Activated T-helper 1 cell treated with anti-CD3 and anti-CD28 coated beads, Interleukin-12 subunit alpha, Interleukin-12 subunit beta, Interleukin-2, Interleukin-4 antibody, amounts not matched to agents 30 ng/mL and 10 ng/mL and 1 ng/mL, durations not matched to agents 14 hours and 24 hours and 36 hours (primary cell): ENCODE data around the gene CACNA1D. TPM values are rescaled to one million over a fixed set of nuclear protein-coding genes. Genes with fewer than 3 reads are reported as not detected.
A peak's percentile ranks its signal among the peaks of the same experiment; 100 is the strongest.

ENCODE experiments used
- DNase-seq: peaks from one replicate; pipeline ENCODE4 v3.0.0; 2021; ENCODE audit warnings: low spot score
- H3K27ac Mint-ChIP-seq: one replicate; pipeline ENCODE4 v1.8.0; 2021; ENCODE audit warnings: mild to moderate bottlenecking, mixed read lengths
- H3K27me3 Mint-ChIP-seq: one replicate; pipeline ENCODE4 v1.8.0; 2022; ENCODE audit warnings: mild to moderate bottlenecking, moderate library complexity, mixed read lengths; ENCODE audit not compliant: insufficient read depth
- H3K36me3 Mint-ChIP-seq: one replicate; pipeline ENCODE4 v1.8.0; 2021; ENCODE audit warnings: low read depth, mixed read lengths
- H3K4me1 Mint-ChIP-seq: one replicate; pipeline ENCODE4 v1.8.0; 2021; ENCODE audit warnings: low read depth, mixed read lengths
- H3K4me3 Mint-ChIP-seq: one replicate; pipeline ENCODE4 v1.8.0; 2021; ENCODE audit warnings: mild to moderate bottlenecking, moderate library complexity, mixed read lengths
- H3K9me3 Mint-ChIP-seq: one replicate; pipeline ENCODE4 v1.8.0; 2021; ENCODE audit warnings: mixed read lengths
- intact Hi-C: fragments of 100-400 bp; cut with micrococcal nuclease; formaldehyde crosslinking; loops from one replicate; pipeline ENCODE4 v1.15.1; 2024
- total RNA-seq: library from RNA; stranded (reverse); gene quantifications from 2 replicates; pipeline ENCODE4 v1.2.3, GENCODE V29; 2022

The CACNA1D gene
- total RNA-seq, 1 donor from 2014 or later, result 0.65 TPM

GRCh38 chr3:53545310-53545995, 51.0 kb downstream of the CACNA1D start:
- Mint-ChIP-seq H3K4me1 (no peaks in the 10 kb centered on the region), H3K27ac (no peak overlapping the region), H3K36me3 (no peaks in the 10 kb centered on the region), H3K9me3 (no peaks in the 10 kb centered on the region), H3K27me3 (no peaks in the 10 kb centered on the region), H3K4me3 (no peak overlapping the region)
- intact Hi-C loops, result loop anchor here (10.0 kb wide), 1 partner anchor 159 kb away; no protein-coding TSS in a partner anchor
- no peak for DNase-seq

GRCh38 chr3:53545996-53546359, 51.6 kb downstream of the CACNA1D start:
- H3K4me1 Mint-ChIP-seq, result no peaks in the 10 kb centered on the region
- no peak overlapping the region for H3K27ac Mint-ChIP-seq
- no peak overlapping the region for H3K4me3 Mint-ChIP-seq

GRCh38 chr3:53547327-53547726, 52.9 kb downstream of the CACNA1D start:
- no peak overlapping the region for H3K4me3 Mint-ChIP-seq
- H3K9me3 Mint-ChIP-seq, result no peaks in the 10 kb centered on the region
- H3K27ac Mint-ChIP-seq, result no peak overlapping the region
- intact Hi-C loops, result loop anchor here (10.0 kb wide), 1 partner anchor 157 kb away; no protein-coding TSS in a partner anchor
- H3K4me1 Mint-ChIP-seq, result no peaks in the 10 kb centered on the region
- no peak for DNase-seq
- no peaks in the 10 kb centered on the region for H3K36me3 Mint-ChIP-seq
- no peaks in the 10 kb centered on the region for H3K27me3 Mint-ChIP-seq

More at GRCh38 chr3:53545996-53546359, 51.6 kb downstream of the CACNA1D start:
- Mint-ChIP-seq H3K27me3 (no peaks in the 10 kb centered on the region), H3K36me3 (no peaks in the 10 kb centered on the region), H3K9me3 (no peaks in the 10 kb centered on the region)
- intact Hi-C loops, result loop anchor here (10.0 kb wide), 1 partner anchor 159 kb away; no protein-coding TSS in a partner anchor
- DNase-seq, result no peak

- H3K4me3 Mint-ChIP-seq, result no peak overlapping the region
- no peak for DNase-seq
- H3K4me1 Mint-ChIP-seq, result peaks cover 8% of the 10 kb centered on the region
- no peak overlapping the region for H3K27ac Mint-ChIP-seq
- intact Hi-C loops, result no loop called here
- H3K27me3 Mint-ChIP-seq, result peaks cover 3% of the 10 kb centered on the region
- H3K36me3 Mint-ChIP-seq, result peaks cover 1% of the 10 kb centered on the region
- no peaks in the 10 kb centered on the region for H3K9me3 Mint-ChIP-seq
Observed at GRCh38 chr3:53550005-53550620, 55.7 kb downstream of the CACNA1D start.

GRCh38 chr3:53551324-53551723, 56.9 kb downstream of the CACNA1D start:
- DNase-seq, result no peak
- Mint-ChIP-seq H3K9me3 (no peaks in the 10 kb centered on the region), H3K27ac (no peak overlapping the region), H3K27me3 (peaks cover 3% of the 10 kb centered on the region), H3K36me3 (peaks cover 1% of the 10 kb centered on the region), H3K4me3 (no peak overlapping the region), H3K4me1 (peaks cover 17% of the 10 kb centered on the region)
- intact Hi-C loops, result no loop called here

GRCh38 chr3:53552730-53553129, 58.3 kb downstream of the CACNA1D start:
- H3K27ac Mint-ChIP-seq, result peak overlapping the region; percentile 35

GRCh38 chr3:53553200-53553599, 58.8 kb downstream of the CACNA1D start:
- Mint-ChIP-seq H3K27ac (no peak overlapping the region), H3K9me3 (no peaks in the 10 kb centered on the region), H3K36me3 (peaks cover 1% of the 10 kb centered on the region), H3K4me1 (peaks cover 17% of the 10 kb centered on the region), H3K4me3 (no peak overlapping the region), H3K27me3 (peaks cover 3% of the 10 kb centered on the region)
- intact Hi-C loops, result no loop called here
- DNase-seq, result no peak

More at GRCh38 chr3:53552730-53553129, 58.3 kb downstream of the CACNA1D start:
- DNase-seq, result no peak
- intact Hi-C loops, result no loop called here
- Mint-ChIP-seq H3K4me1 (peaks cover 17% of the 10 kb centered on the region), H3K27me3 (peaks cover 3% of the 10 kb centered on the region), H3K9me3 (no peaks in the 10 kb centered on the region), H3K36me3 (peaks cover 1% of the 10 kb centered on the region), H3K4me3 (no peak overlapping the region)

GRCh38 chr3:53554559-53555067, 60.2 kb downstream of the CACNA1D start:
- intact Hi-C loops, result no loop called here

GRCh38 chr3:53555068-53555588, 60.7 kb downstream of the CACNA1D start:
- Mint-ChIP-seq H3K27ac (peak overlapping the region; percentile 8), H3K9me3 (no peaks in the 10 kb centered on the region), H3K36me3 (peaks cover 1% of the 10 kb centered on the region), H3K4me1 (peaks cover 17% of the 10 kb centered on the region), H3K27me3 (peaks cover 12% of the 10 kb centered on the region), H3K4me3 (no peak overlapping the region)
- no peak for DNase-seq
- intact Hi-C loops, result no loop called here

More at GRCh38 chr3:53554559-53555067, 60.2 kb downstream of the CACNA1D start:
- DNase-seq, result no peak
- Mint-ChIP-seq H3K27ac (peak overlapping the region; percentile 79), H3K4me3 (no peak overlapping the region), H3K4me1 (peaks cover 17% of the 10 kb centered on the region), H3K27me3 (peaks cover 9% of the 10 kb centered on the region), H3K9me3 (no peaks in the 10 kb centered on the region), H3K36me3 (peaks cover 1% of the 10 kb centered on the region)

- Mint-ChIP-seq H3K27ac (no peak overlapping the region), H3K4me1 (no peaks in the 10 kb centered on the region), H3K9me3 (no peaks in the 10 kb centered on the region), H3K4me3 (no peak overlapping the region), H3K36me3 (no peaks in the 10 kb centered on the region), H3K27me3 (peaks cover 6% of the 10 kb centered on the region)
- intact Hi-C loops, result no loop called here
- DNase-seq, result no peak
Observed at GRCh38 chr3:53566461-53567145, 72.2 kb downstream of the CACNA1D start.

- no peak overlapping the region for H3K27ac Mint-ChIP-seq
Observed at GRCh38 chr3:53570081-53570480, 75.7 kb downstream of the CACNA1D start.

GRCh38 chr3:53570709-53571108, 76.3 kb downstream of the CACNA1D start:
- intact Hi-C loops, result no loop called here
- Mint-ChIP-seq H3K4me1 (no peaks in the 10 kb centered on the region), H3K27me3 (no peaks in the 10 kb centered on the region), H3K9me3 (no peaks in the 10 kb centered on the region), H3K4me3 (no peak overlapping the region), H3K27ac (no peak overlapping the region), H3K36me3 (no peaks in the 10 kb centered on the region)
- no peak for DNase-seq

More at GRCh38 chr3:53570081-53570480, 75.7 kb downstream of the CACNA1D start:
- H3K4me3 Mint-ChIP-seq, result no peak overlapping the region
- peaks cover under 1% of the 10 kb centered on the region for H3K27me3 Mint-ChIP-seq
- DNase-seq, result no peak
- H3K36me3 Mint-ChIP-seq, result no peaks in the 10 kb centered on the region
- intact Hi-C loops, result no loop called here
- H3K9me3 Mint-ChIP-seq, result no peaks in the 10 kb centered on the region
- H3K4me1 Mint-ChIP-seq, result no peaks in the 10 kb centered on the region
